HG03342 (cell line): Measurements from ENCODE around the gene KMT2B.

Source experiments
- ATAC-seq: cut with Tn5 transposase; IDR thresholded peaks from one replicate; pipeline ENCODE4 v1.9.1; 2021; ENCODE audit warnings: mild to moderate bottlenecking, moderate library complexity; ENCODE audit not compliant: unreplicated experiment

KMT2B gene

DNA sequence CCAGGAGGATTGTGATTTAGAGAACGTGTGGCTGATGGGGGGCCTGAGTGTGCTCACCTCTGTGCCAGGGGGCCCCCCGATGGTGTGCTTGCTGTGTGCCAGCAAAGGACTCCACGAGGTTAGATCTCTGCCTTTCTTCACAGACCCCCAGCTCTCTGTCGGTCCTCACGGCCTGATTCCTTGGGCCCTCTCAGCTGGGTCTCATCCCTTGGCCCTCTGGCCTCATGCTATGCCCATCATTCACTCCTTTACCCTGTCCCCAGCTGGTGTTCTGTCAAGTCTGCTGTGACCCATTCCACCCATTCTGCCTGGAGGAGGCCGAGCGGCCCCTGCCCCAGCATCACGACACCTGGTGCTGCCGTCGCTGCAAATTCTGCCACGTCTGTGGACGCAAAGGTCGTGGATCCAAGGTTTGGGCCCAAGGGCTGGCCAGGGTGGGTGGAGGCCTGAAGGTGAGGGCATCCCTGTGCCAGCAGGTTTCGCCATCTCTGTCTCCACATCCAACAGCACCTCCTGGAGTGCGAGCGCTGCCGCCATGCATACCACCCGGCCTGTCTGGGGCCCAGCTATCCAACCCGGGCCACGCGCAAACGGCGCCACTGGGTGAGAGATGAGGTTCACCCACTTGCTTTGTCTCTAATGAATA, 7.5 kb downstream of the KMT2B start:
- no peak for ATAC-seq

- no peak for ATAC-seq
Observed at GRCh38 chr19:35727053-35727955, 9.5 kb downstream of the KMT2B start.

GRCh38 chr19:35727956-35728706, 10.3 kb downstream of the KMT2B start:
- ATAC-seq: no peak

- ATAC-seq: no peak
Observed at GRCh38 chr19:35729021-35729420, 11.2 kb downstream of the KMT2B start.

DNA sequence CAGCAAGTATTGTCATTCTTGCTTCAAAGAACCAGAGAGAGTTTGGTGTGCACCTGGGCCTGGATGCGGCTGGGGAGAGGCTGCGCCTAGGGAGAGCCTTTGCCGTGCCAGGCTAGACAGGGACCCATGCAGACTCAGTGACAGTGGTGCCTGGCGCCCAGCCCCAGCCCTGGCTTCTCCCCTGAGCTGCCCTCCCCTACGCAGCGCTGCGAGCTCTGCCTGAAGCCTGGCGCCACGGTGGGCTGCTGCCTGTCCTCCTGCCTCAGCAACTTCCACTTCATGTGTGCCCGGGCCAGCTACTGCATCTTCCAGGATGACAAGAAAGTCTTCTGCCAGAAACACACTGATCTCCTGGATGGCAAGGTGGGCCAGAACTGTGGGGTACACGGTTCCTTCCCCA, 12.0 kb downstream of the KMT2B start:
- ATAC-seq: no peak

DNA sequence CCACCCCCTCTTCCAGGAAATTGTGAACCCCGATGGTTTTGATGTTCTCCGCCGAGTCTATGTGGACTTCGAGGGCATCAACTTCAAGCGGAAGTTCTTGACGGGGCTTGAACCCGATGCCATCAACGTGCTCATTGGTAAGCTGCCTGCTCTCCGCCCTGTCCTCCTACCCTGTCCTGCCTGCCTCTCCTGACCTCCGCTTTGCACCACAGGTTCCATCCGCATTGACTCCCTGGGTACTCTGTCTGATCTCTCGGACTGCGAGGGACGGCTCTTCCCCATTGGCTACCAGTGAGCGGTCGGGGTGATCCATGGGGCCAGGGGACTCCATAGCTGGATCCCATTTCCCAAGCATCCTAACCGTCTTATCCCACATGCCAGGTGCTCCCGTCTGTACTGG, 12.5 kb downstream of the KMT2B start:
- no peak for ATAC-seq

- ATAC-seq: no peak
Observed at GRCh38 chr19:35731353-35731752, 13.6 kb downstream of the KMT2B start.

- ATAC-seq: no peak
Observed at GRCh38 chr19:35731779-35732405, 14.1 kb downstream of the KMT2B start.

DNA sequence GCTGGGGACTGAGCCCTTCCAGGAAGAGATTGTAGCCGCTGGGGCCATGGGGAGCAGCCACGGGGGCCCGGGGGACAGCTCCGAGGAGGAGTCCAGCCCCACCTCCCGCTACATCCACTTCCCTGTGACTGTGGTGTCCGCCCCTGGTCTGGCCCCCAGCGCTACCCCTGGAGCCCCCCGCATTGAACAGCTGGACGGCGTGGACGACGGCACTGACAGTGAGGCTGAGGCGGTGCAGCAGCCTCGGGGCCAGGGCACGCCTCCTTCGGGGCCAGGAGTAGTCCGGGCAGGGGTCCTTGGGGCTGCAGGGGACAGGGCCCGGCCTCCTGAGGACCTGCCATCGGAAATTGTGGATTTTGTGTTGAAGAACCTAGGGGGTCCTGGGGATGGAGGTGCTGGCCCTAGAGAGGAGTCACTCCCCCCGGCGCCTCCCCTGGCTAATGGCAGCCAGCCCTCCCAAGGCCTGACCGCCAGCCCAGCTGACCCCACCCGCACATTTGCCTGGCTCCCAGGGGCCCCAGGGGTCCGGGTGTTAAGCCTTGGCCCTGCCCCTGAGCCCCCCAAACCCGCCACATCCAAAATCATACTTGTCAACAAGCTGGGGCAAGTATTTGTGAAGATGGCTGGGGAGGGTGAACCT, 14.9 kb downstream of the KMT2B start:
- ATAC-seq: no peak

GRCh38 chr19:35733180-35734125, 15.7 kb downstream of the KMT2B start:
- no peak for ATAC-seq

- ATAC-seq: no peak
Observed at GRCh38 chr19:35734273-35734672, 16.5 kb downstream of the KMT2B start.

DNA sequence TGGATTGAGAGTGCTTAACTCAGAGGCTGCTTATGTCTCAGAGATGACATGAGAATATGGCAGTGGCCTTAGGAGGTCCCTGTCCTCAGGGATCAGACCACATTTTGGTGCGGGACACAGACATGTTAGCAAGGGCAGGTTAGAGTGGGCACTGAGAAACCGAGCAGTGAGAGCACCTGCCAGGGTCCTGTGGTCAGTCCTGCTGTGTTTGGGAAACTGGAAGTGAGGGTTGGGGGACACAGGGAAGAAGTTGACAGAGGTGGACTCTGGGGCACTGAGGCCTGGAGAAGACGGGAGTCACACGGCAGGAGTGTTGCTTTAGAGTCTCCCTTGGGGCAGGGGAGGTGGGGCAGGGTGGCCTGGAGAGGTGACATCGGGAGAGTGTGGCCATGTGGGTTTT, 17.1 kb downstream of the KMT2B start:
- ATAC-seq: no peak

DNA sequence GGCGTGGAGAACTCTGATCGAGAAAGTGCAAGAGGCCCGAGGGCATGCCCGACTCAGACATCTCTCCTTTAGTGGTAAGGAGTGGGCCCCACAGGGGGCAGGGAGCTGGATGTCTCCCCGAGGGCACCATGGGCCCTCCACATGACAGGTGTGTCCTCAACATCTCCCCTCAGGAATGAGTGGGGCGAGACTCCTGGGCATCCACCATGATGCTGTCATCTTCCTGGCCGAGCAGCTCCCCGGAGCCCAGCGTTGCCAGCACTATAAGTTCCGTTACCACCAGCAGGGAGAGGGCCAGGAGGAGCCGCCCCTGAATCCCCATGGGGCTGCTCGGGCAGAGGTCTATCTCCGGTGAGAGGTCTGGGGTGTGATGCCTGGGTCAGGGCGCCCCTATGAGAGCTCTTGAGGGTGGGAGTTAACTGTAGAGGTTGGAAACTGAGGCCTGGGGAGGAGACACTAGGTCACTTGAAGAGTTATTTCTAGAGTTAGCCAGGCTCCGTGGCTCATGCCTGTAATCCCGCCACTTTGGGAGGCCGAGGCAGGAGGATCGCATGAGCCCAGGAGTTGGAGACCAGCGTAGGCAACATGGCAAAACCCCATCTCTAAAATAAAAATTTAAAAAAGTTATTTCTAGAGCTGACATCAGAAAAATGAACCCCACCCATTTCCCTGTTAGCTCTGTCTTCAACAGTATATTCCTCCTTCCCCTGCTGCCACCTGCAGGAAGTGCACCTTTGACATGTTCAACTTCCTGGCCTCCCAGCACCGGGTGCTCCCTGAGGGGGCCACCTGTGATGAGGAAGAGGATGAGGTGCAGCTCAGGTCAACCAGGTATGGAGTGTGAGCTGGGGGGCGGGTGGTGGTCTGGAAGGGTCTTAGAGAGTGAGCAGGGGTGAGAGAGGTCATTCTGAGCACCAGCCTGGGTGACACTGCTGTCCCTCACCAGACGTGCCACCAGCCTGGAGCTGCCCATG, 19.4 kb downstream of the KMT2B start:
- ATAC-seq: no peak

DNA sequence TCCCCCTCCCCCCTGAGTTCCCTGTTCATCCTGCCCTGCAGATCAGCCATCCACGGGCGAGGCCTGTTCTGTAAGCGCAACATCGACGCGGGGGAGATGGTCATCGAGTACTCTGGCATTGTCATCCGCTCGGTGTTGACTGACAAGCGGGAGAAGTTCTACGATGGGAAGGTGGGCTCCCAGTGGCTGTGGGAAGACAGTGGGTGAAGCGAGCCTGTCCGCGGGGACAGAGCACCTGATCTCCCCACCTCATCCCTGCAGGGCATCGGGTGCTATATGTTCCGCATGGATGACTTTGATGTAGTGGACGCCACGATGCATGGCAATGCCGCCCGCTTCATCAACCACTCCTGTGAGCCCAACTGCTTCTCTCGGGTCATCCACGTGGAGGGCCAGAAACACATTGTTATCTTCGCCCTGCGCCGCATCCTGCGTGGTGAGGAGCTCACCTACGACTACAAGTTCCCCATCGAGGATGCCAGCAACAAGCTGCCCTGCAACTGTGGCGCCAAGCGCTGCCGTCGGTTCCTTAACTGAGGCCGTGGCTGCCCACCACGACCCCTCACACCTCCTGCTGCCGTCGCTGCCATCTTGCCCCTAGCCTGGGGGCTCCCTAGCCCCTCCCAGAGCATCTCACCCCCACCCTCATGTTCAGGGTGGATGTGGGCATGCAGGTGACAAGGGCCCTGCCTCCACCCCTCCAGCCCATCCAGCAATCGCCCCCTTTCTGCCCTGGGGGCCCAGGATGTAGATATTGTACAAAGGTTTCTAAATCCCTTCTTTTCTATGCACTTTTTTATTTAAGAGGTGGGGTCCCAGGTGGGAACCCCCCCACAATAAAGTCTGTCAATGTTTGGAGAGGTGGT, 20.5 kb downstream of the KMT2B start:
- ATAC-seq: no peak

GRCh38 chr19:35738887-35739229, 21.1 kb downstream of the KMT2B start:
- no peak for ATAC-seq

- ATAC-seq: no peak
Observed at GRCh38 chr19:35739275-35740107, 21.7 kb downstream of the KMT2B start.

GRCh38 chr19:35740108-35740422, 22.3 kb downstream of the KMT2B start:
- peak; percentile 13 for ATAC-seq
